ENCODE measurements around the gene RELB. TPM values are rescaled to one million over a fixed set of nuclear protein-coding genes. Genes with fewer than 3 reads are reported as not detected.
A peak's percentile ranks its signal among the peaks of the same experiment; 100 is the strongest.

Gene RELB
- total RNA-seq, 1 donor from 2014 or later = 18.7 TPM

DNA sequence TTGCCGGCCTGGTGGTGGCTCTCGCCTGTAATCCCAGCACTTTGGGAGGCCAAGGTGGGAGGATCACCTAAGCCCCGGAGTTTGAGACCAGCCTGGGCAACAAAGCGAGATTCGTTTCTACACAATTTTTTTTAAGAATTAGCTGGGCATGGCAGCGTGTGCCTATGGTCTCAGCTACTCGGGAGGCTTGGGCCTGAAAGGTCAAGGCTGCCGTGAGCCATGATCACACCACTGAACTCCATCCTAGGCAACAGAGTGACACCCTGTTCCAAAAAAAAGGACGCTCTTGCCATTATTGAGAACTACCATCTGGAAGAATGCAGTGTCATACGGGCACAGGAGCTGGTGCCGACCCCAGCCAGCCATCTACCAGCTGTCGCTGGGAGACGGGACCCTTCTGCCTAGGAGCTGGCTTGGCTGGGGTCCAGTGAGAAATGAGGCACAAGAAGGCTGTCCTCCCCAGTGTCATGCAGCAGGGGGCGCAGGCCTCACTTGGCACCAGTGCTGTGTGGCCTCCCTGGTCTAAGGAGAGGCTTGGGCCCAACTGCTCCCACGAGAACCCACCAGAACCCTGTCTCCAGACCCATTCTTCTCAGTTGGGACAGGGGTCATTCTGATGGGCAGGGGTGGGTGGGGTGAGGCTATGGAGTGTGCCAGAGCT is 12.2 kb upstream of the RELB start:
- Mint-ChIP-seq H3K4me3 (no peak overlapping the region), H3K4me1 (no peaks in the 10 kb centered on the region), H3K27me3 (ENCODE audit: low read depth) (no peaks in the 10 kb centered on the region), H3K9me3 (no peaks in the 10 kb centered on the region), H3K27ac (no peak overlapping the region), H3K36me3 (peaks cover 15% of the 10 kb centered on the region)
- DNase-seq (ENCODE audit: low spot score in 2 of 2, unreplicated experiment in 2 of 2) = peak in 1 of 2 experiments; percentile 61
- TF ChIP-seq, protein P1, sequence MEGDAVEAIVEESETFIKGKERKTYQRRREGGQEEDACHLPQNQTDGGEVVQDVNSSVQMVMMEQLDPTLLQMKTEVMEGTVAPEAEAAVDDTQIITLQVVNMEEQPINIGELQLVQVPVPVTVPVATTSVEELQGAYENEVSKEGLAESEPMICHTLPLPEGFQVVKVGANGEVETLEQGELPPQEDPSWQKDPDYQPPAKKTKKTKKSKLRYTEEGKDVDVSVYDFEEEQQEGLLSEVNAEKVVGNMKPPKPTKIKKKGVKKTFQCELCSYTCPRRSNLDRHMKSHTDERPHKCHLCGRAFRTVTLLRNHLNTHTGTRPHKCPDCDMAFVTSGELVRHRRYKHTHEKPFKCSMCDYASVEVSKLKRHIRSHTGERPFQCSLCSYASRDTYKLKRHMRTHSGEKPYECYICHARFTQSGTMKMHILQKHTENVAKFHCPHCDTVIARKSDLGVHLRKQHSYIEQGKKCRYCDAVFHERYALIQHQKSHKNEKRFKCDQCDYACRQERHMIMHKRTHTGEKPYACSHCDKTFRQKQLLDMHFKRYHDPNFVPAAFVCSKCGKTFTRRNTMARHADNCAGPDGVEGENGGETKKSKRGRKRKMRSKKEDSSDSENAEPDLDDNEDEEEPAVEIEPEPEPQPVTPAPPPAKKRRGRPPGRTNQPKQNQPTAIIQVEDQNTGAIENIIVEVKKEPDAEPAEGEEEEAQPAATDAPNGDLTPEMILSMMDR (IDR thresholded peaks at IDR 0.05; ENCODE audit: unreplicated experiment) = no peak

DNA sequence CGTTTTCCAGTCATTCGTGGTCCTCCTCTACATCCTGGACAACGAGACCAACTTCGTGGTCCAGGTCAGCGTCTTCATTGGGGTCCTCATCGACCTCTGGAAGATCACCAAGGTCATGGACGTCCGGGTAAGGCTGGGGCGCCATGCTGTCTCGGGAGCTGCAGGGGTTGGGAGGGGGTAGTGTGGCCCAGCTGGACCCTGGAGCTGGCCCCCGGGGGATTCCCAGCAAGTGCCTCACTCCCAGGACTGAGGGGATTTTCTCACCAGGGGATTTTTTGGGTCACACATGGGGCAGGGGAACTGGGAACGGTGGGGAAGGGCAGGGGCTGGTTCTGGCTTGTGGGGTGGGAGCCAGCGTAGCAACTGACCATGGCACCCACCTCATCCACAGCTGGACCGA is 10.8 kb upstream of the RELB start:
- no peak for DNase-seq (ENCODE audit: low spot score in 2 of 2, unreplicated experiment in 2 of 2)
- Mint-ChIP-seq H3K4me1 (no peaks in the 10 kb centered on the region), H3K36me3 (peaks cover 12% of the 10 kb centered on the region), H3K27ac (no peak overlapping the region), H3K4me3 (no peak overlapping the region), H3K9me3 (no peaks in the 10 kb centered on the region), H3K27me3 (ENCODE audit: low read depth) (no peaks in the 10 kb centered on the region)
- TF ChIP-seq, protein P1 (IDR thresholded peaks at IDR 0.05; ENCODE audit: unreplicated experiment) = no peak

DNA sequence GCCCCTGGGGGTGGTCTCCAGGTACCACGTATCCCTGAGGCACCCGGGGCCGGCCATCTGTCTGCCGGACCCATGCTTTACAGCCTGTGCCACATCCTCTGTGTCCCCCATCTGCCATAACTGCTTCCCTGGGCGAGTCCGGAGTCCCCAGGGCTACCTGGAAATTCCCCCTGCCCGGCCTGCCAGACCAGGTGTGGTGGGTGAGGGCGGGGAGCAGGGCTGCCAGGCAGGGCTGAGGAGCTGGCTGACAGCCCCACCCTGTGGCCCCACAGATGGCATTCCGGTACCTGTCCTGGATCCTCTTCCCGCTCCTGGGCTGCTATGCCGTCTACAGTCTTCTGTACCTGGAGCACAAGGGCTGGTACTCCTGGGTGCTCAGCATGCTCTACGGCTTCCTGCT is 10.3 kb upstream of the RELB start:
- H3K27ac Mint-ChIP-seq = no peak overlapping the region
- peaks cover 8% of the 10 kb centered on the region for H3K36me3 Mint-ChIP-seq
- TF ChIP-seq, protein P1 (IDR thresholded peaks at IDR 0.05; ENCODE audit: unreplicated experiment) = no peak
- no peaks in the 10 kb centered on the region for H3K27me3 Mint-ChIP-seq (ENCODE audit: low read depth)
- no peaks in the 10 kb centered on the region for H3K4me1 Mint-ChIP-seq
- no peak overlapping the region for H3K4me3 Mint-ChIP-seq
- no peak for DNase-seq (ENCODE audit: low spot score in 2 of 2, unreplicated experiment in 2 of 2)
- no peaks in the 10 kb centered on the region for H3K9me3 Mint-ChIP-seq

DNA sequence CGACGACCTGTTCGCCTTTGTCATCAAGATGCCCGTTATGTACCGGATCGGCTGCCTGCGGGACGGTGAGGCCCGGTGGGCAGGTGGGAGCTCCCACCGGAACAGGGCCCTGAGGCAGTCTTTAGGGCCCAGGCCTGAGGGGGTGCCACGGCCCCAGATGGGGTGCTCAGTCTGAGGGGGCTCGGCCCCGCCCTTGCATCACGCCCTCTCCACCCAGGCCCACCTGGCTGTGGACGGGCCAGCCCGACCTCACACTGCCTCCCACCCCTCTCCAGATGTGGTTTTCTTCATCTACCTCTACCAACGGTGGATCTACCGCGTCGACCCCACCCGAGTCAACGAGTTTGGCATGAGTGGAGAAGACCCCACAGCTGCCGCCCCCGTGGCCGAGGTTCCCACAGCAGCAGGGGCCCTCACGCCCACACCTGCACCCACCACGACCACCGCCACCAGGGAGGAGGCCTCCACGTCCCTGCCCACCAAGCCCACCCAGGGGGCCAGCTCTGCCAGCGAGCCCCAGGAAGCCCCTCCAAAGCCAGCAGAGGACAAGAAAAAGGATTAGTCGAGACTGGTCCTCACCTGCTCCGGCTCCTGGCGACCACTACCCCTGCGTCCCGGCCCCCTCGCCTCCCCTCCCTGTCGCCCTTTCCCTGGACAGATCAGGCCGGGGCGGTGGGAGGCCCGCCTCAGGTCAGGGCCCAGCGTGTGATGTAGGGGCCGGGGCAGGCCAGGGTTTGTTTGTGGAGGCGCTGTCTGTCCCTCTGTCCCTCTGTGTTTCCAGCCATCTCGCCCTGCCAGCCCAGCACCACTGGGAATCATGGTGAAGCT is 8.7 kb upstream of the RELB start:
- TF ChIP-seq, protein P1 (IDR thresholded peaks at IDR 0.05; ENCODE audit: unreplicated experiment) = no peak
- no peak for DNase-seq (ENCODE audit: low spot score in 2 of 2, unreplicated experiment in 2 of 2)
- Mint-ChIP-seq H3K9me3 (no peaks in the 10 kb centered on the region), H3K27ac (no peak overlapping the region), H3K4me1 (no peaks in the 10 kb centered on the region), H3K27me3 (ENCODE audit: low read depth) (no peaks in the 10 kb centered on the region), H3K4me3 (no peak overlapping the region), H3K36me3 (peaks cover 8% of the 10 kb centered on the region)

DNA sequence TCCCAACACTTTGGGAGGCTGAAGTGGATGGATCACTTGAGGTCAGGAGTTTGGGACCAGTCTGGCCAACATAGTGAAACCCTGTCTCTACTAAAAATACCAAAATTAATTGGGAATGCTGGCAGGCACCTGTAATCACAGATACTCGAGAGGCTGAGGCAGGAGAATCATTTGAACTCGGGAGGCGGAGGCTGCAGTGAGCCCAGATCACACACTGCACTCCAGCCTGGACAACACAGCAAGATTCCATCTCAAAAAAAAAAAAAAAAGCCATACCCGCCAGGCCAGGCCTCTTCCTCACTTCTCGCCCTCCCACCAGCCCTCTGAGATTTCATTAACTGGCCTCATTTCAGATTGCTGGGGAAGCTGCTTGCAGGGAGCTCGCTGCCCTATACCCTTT is 7.7 kb upstream of the RELB start:
- no peak overlapping the region for H3K4me3 Mint-ChIP-seq
- no peak overlapping the region for H3K27ac Mint-ChIP-seq
- no peaks in the 10 kb centered on the region for H3K27me3 Mint-ChIP-seq (ENCODE audit: low read depth)
- H3K36me3 Mint-ChIP-seq = peaks cover 8% of the 10 kb centered on the region
- H3K9me3 Mint-ChIP-seq = peaks cover 4% of the 10 kb centered on the region
- TF ChIP-seq, protein P1 (IDR thresholded peaks at IDR 0.05; ENCODE audit: unreplicated experiment) = no peak
- DNase-seq (ENCODE audit: low spot score in 2 of 2, unreplicated experiment in 2 of 2) = no peak
- H3K4me1 Mint-ChIP-seq = no peaks in the 10 kb centered on the region

All from mesothelial cell of epicardium (in vitro differentiated cells).